Activated naive CD8-positive, alpha-beta T cell treated with anti-CD3 and anti-CD28 coated beads, Interleukin-2, amount 50 U/mL, for 24 hours (primary cell): ENCODE data around the gene ACYP1.

Source experiments
- ATAC-seq: fragments of 150-1000 bp; cut with Tn5 transposase; one replicate; pipeline ENCODE4 v1.10.0; 2021
- DNase-seq: peaks from one replicate; pipeline ENCODE4 v3.0.0; 2021
- H3K27ac Mint-ChIP-seq: one replicate; pipeline ENCODE4 v1.8.0; 2021; ENCODE audit warnings: mild to moderate bottlenecking, mixed read lengths
- H3K27me3 Mint-ChIP-seq: one replicate; pipeline ENCODE4 v1.8.0; 2021; ENCODE audit warnings: mixed read lengths
- H3K36me3 Mint-ChIP-seq: one replicate; pipeline ENCODE4 v1.8.0; 2021; ENCODE audit warnings: low read depth, mixed read lengths
- H3K4me1 Mint-ChIP-seq: one replicate; pipeline ENCODE4 v1.8.0; 2021; ENCODE audit warnings: mixed read lengths
- H3K4me3 Mint-ChIP-seq: one replicate; pipeline ENCODE4 v1.8.0; 2021; ENCODE audit warnings: mild to moderate bottlenecking, moderate library complexity, mixed read lengths
- H3K9me3 Mint-ChIP-seq: one replicate; pipeline ENCODE4 v1.8.0; 2021; ENCODE audit warnings: mixed read lengths

The ACYP1 gene

DNA sequence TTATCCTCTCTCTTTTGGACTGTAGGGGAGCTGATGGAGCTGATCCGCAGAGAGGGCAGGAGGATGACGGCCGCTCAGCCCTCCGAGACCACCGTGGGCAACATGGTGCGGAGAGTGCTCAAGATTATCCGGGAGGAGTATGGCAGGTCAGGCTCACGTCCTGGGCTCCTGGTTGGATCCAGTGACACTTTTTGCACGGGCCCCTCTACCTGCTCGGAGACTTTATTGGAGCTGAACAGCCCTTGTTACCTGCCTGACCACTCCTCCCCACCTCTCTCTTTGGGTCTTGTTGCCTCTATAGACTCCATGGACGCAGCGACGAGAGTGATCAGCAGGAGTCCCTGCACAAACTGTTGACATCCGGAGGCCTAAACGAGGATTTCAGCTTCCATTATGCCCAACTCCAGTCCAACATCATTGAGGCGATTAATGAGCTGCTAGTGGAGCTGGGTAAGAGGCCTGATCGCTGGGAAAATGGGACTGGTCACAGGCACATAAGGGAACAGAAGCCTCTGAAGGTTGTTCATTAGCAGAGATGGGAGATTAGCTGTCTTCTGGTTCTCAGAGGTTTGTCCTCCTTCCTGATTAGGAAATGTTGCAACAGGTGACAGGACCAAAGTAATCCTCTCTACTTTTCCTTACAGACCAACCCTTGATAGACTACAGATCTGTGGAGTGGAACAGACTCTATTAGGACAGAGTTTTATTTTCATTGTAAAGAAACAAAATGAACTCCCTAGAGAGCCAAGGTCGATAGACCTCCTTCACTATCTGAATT lies 60.4 kb downstream of the ACYP1 start:
- peaks cover 34% of the 10 kb centered on the region for H3K4me1 Mint-ChIP-seq
- ATAC-seq (no peak), DNase-seq (no peak)
- peak overlapping the region; percentile 86 for H3K27ac Mint-ChIP-seq
- peaks cover 37% of the 10 kb centered on the region for H3K36me3 Mint-ChIP-seq
- peaks cover 4% of the 10 kb centered on the region for H3K9me3 Mint-ChIP-seq
- H3K4me3 Mint-ChIP-seq = peak overlapping the region; percentile 97
- H3K27me3 Mint-ChIP-seq = no peaks in the 10 kb centered on the region
